HEK293T (cell line): ENCODE measurements around the gene RAMP3.

ENCODE experiments used
- CTCF ChIA-PET: fragments of 350-600 bp; formaldehyde crosslinking; extraction: SDS; loops from one replicate; lab custom pipeline; 2021; ENCODE audit warnings: antibody characterized with exemption, inconsistent platforms; lab: Yijun Ruan, JAX
- POLR2A ChIA-PET: fragments of 350-600 bp; formaldehyde crosslinking; extraction: SDS; loops from one replicate; lab custom pipeline; 2020; ENCODE audit warnings: antibody characterized with exemption, inconsistent platforms; lab: Yijun Ruan, JAX
- DNase-seq: peaks from one replicate; pipeline ENCODE4 v3.0.0; 2012; ENCODE audit warnings: mixed read lengths; ENCODE audit errors: extremely low spot score
- ARNT ChIP-seq: fragments of 450-650 bp; IDR thresholded peaks from 2 replicates; pipeline ENCODE4 v1.6.1; 2017; ENCODE audit warnings: mild to moderate bottlenecking
- BHLHE40 ChIP-seq: fragments of 450-650 bp; IDR thresholded peaks from 2 replicates; pipeline ENCODE4 v1.6.1; 2016; ENCODE audit warnings: mild to moderate bottlenecking, moderate library complexity, borderline replicate concordance
- CTBP1 ChIP-seq: fragments of 450-650 bp; IDR thresholded peaks from 2 replicates; pipeline ENCODE4 v1.6.1; 2016; ENCODE audit warnings: borderline replicate concordance
- ELF4 ChIP-seq: fragments of 450-650 bp; IDR thresholded peaks from 2 replicates; pipeline ENCODE4 v1.6.1; 2017; ENCODE audit warnings: antibody characterized with exemption
- FOXA1 ChIP-seq: fragments of 450-650 bp; IDR thresholded peaks from 2 replicates; pipeline ENCODE4 v1.6.1; 2016; ENCODE audit warnings: mild to moderate bottlenecking
- FOXK2 ChIP-seq: fragments of 450-650 bp; IDR thresholded peaks from 2 replicates; pipeline ENCODE4 v1.6.1; 2016; ENCODE audit warnings: mild to moderate bottlenecking
- FOXM1 ChIP-seq: fragments of 450-650 bp; IDR thresholded peaks from 2 replicates; pipeline ENCODE4 v1.6.1; 2017; ENCODE audit warnings: mild to moderate bottlenecking, borderline replicate concordance
- HDGF ChIP-seq: fragments of 450-650 bp; IDR thresholded peaks from 2 replicates; pipeline ENCODE4 v1.6.1; 2017; ENCODE audit warnings: antibody characterized with exemption, borderline replicate concordance
- L3MBTL2 ChIP-seq: fragments of 450-650 bp; conservative IDR thresholded peaks from 2 replicates; pipeline ENCODE4 v1.6.1; 2016; ENCODE audit warnings: mild to moderate bottlenecking
- LEF1 ChIP-seq: fragments of 450-650 bp; IDR thresholded peaks from 2 replicates; pipeline ENCODE4 v1.6.1; 2017; ENCODE audit warnings: mild to moderate bottlenecking, borderline replicate concordance
- NFRKB ChIP-seq: fragments of 450-650 bp; IDR thresholded peaks from 2 replicates; pipeline ENCODE4 v1.6.1; 2016; ENCODE audit warnings: mild to moderate bottlenecking, moderate library complexity
- PKNOX1 ChIP-seq: fragments of 450-650 bp; IDR thresholded peaks from 2 replicates; pipeline ENCODE4 v1.6.1; 2016
- SP1 ChIP-seq: fragments of 450-650 bp; IDR thresholded peaks from 2 replicates; pipeline ENCODE4 v1.6.1; 2017
- SUZ12 ChIP-seq: fragments of 450-650 bp; IDR thresholded peaks from 2 replicates; pipeline ENCODE4 v1.6.1; 2016; ENCODE audit warnings: mild to moderate bottlenecking
- TARDBP ChIP-seq: fragments of 450-650 bp; IDR thresholded peaks from 2 replicates; pipeline ENCODE4 v1.6.1; 2016

RAMP3 gene

GRCh38 chr7:45216622-45217165 lies 59.1 kb downstream of the RAMP3 start:
- CTCF ChIA-PET: interaction anchor here (0.7 to 1.8 kb wide), 3 partner anchors 10 to 519 kb away, joined by 3 to 11 read pairs (median 3); no protein-coding TSS in a partner anchor
- no peak for DNase-seq
- POLR2A ChIA-PET: no interaction called here
- no peak for TF ChIP-seq NFRKB
- no peak for TF ChIP-seq SP1
- no peak for TF ChIP-seq LEF1
- no peak for TF ChIP-seq BHLHE40

- ChIA-PET CTCF (interaction anchor here (0.7 to 1.8 kb wide), 5 partner anchors 10 to 518 kb away, joined by 3 to 11 read pairs (median 3); no protein-coding TSS in a partner anchor), POLR2A (no interaction called here)
- peak; percentile 48 for DNase-seq
- TF ChIP-seq SUZ12 (no peak), CTBP1 (no peak), PKNOX1 (no peak), TARDBP (no peak), ELF4 (no peak), LEF1 (no peak), FOXK2 (no peak), FOXM1 (no peak), SP1 (no peak)
These were observed 59.8 kb downstream of the RAMP3 start for GRCh38 chr7:45217358-45217757.

DNA sequence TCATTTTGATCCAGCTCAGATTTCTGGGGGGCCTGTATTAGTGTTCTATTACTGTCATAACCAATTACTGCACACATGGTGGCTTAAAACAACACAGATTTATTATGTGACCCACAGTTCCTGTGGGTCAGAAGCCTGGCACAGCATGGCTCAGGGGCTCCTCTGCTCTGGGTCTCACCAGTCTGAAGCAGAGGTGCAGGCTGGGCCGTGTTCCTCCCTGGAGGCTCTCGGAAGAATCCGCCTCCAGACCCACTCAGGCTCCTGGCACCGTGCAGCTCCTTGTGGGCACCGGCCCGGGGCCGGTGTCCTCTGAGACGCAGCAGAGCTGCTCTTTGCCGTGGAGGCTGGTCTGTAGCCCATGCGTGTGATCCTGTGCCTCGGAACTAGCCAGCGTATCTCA lies 61.5 kb downstream of the RAMP3 start:
- ChIA-PET CTCF (no interaction called here), POLR2A (no interaction called here)
- TF ChIP-seq HDGF (no peak), L3MBTL2 (no peak), SUZ12 (no peak), LEF1 (no peak), ELF4 (no peak), NFRKB (no peak), FOXM1 (no peak), SP1 (no peak), FOXA1 (no peak), TARDBP (no peak), PKNOX1 (no peak), ARNT (no peak), BHLHE40 (no peak), FOXK2 (no peak)
- DNase-seq: no peak

- ChIA-PET POLR2A (no interaction called here), CTCF (no interaction called here)
- TF ChIP-seq SUZ12 (no peak), LEF1 (no peak)
- no peak for DNase-seq
These were observed 62.3 kb downstream of the RAMP3 start for GRCh38 chr7:45219801-45220435.

DNA sequence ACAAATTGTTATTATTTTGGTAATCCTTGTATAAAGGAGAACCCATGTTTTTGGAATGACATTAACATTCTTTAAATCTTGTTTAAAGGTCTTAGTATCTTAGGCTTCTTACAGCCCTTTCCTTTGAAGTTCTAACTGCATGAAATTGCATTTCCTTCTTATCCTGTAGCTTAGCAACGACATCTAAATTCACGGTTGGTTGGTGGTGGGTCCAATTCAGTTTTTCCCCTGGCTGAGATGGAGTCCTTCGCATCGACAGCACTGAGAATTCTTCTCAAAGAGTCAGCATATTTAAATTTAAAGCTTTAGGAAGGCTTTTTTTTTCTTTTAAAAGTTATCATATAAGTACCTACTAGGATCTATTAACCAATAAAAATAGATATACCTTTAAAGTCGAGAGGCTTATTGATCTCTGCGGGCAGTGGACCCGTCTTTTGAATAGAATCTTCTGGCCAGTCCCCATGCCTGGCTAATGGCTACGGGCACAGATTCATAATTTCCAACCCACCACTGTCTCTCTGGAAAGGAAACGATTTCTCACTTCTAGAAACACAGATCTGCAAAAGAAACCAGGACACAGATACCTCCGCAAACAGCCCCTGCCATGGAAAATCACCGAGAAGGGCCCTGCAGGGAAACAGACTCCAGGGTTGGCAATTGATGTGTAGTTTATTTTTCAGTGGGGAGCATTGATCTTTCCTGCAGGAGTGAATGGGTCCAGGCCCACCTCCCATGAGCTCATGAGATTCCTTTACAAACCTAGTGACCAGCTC lies 63.4 kb downstream of the RAMP3 start:
- DNase-seq: no peak
- TF ChIP-seq SUZ12: no peak
- no peak for TF ChIP-seq PKNOX1
- TF ChIP-seq CTBP1: no peak
- no peak for TF ChIP-seq ARNT
- TF ChIP-seq FOXA1: no peak
- TF ChIP-seq L3MBTL2: no peak
- TF ChIP-seq BHLHE40: no peak
- TF ChIP-seq TARDBP: no peak
- TF ChIP-seq SP1: no peak
- no peak for TF ChIP-seq LEF1
- TF ChIP-seq FOXM1: no peak
- no peak for TF ChIP-seq NFRKB
- POLR2A ChIA-PET: no interaction called here
- CTCF ChIA-PET: interaction anchor here (0.6 kb wide), 1 partner anchor 210 kb away, joined by 3 read pairs; no protein-coding TSS in a partner anchor

- ChIA-PET CTCF (no interaction called here), POLR2A (no interaction called here)
- no peak for TF ChIP-seq FOXK2
- no peak for TF ChIP-seq TARDBP
- TF ChIP-seq FOXA1: no peak
- DNase-seq: no peak
These were observed 64.5 kb downstream of the RAMP3 start for GRCh38 chr7:45221896-45222604.
